CD4-positive, alpha-beta memory T cell (primary cell): ENCODE results near the gene NAALADL2. TPM values are rescaled to one million over a fixed set of nuclear protein-coding genes. Genes with fewer than 3 reads are reported as not detected.

Experiments used
- CTCF ChIA-PET: fragments of 350-600 bp; sonication (Branson Sonifier 250); formaldehyde crosslinking; loops from one replicate; lab custom pipeline; 2021; ENCODE audit warnings: inconsistent platforms; ENCODE audit not compliant: partially characterized antibody; lab: Charles Lee
- POLR2A ChIA-PET: fragments of 350-600 bp; sonication (Branson Sonifier 250); formaldehyde crosslinking; loops from one replicate; lab custom pipeline; 2021; ENCODE audit not compliant: partially characterized antibody; lab: Charles Lee
- DNase-seq, 5 donors: peaks; one replicate each; pipeline versions ENCODE4 v3.0.0 to v3.0.0-alpha.2; 2020 to 2022; ENCODE audit warnings: mixed read lengths in 1 of 5
- H3K27ac ChIP-seq: one replicate; pipeline ENCODE4 v1.7.0; 2013; ENCODE audit warnings: low read depth, low read length
- H3K27me3 ChIP-seq: 2 replicates; pipeline ENCODE4 v1.7.0; 2013; ENCODE audit warnings: mild to moderate bottlenecking, low read length, moderate library complexity; ENCODE audit not compliant: insufficient read depth
- H3K36me3 ChIP-seq: 2 replicates; pipeline ENCODE4 v1.7.0; 2013; ENCODE audit warnings: mild to moderate bottlenecking, low read length, moderate library complexity; ENCODE audit not compliant: insufficient read depth
- H3K4me1 ChIP-seq: 2 replicates; pipeline ENCODE4 v1.7.0; 2013; ENCODE audit warnings: mild to moderate bottlenecking, low read length, moderate library complexity; ENCODE audit not compliant: insufficient read depth
- H3K4me3 ChIP-seq, 2 donors: one replicate each; pipeline ENCODE4 v1.7.0; 2013; ENCODE audit warnings: low read length in 2 of 2, mild to moderate bottlenecking in 1 of 2
- H3K9me3 ChIP-seq, 2 donors: one replicate each; pipeline ENCODE4 v1.7.0; 2013; ENCODE audit warnings: low read length in 2 of 2, control low read depth in 1 of 2; ENCODE audit not compliant: control insufficient read depth in 1 of 2
- H3K27ac Mint-ChIP-seq, 7 donors: one replicate each; pipeline ENCODE4 v1.8.0; 2020 to 2021; ENCODE audit warnings: mixed read lengths in 7 of 7, mild to moderate bottlenecking in 6 of 7, inconsistent platforms in 3 of 7, moderate library complexity in 3 of 7
- H3K27me3 Mint-ChIP-seq, 2 donors: one replicate each; pipeline ENCODE4 v1.8.0; 2020 to 2021; ENCODE audit warnings: mixed read lengths in 2 of 2
- H3K36me3 Mint-ChIP-seq, 2 donors: one replicate each; pipeline ENCODE4 v1.8.0; 2020 to 2021; ENCODE audit warnings: mixed read lengths in 2 of 2, inconsistent platforms in 1 of 2, mild to moderate bottlenecking in 1 of 2
- H3K4me1 Mint-ChIP-seq, 4 donors: one replicate each; pipeline ENCODE4 v1.8.0; 2020 to 2021; ENCODE audit warnings: mixed read lengths in 4 of 4, mild to moderate bottlenecking in 1 of 4
- H3K4me3 Mint-ChIP-seq, 8 donors: one replicate each; pipeline ENCODE4 v1.8.0; 2020 to 2021; ENCODE audit warnings: mixed read lengths in 8 of 8, mild to moderate bottlenecking in 7 of 8, moderate library complexity in 6 of 8, inconsistent platforms in 3 of 8
- H3K9me3 Mint-ChIP-seq, 8 donors: one replicate each; pipeline ENCODE4 v1.8.0; 2020 to 2021; ENCODE audit warnings: mixed read lengths in 8 of 8, mild to moderate bottlenecking in 5 of 8, inconsistent platforms in 3 of 8, moderate library complexity in 1 of 8
- intact Hi-C: fragments of 100-400 bp; cut with micrococcal nuclease; formaldehyde crosslinking; loops from one replicate; pipeline ENCODE4 v1.15.1; 2023
- polyA plus RNA-seq, 2 donors: library from polyadenylated mRNA; unstranded; fragments of 300-500 nt; fragmentation: Illumina TruSeq; gene quantifications; one replicate each; pipeline ENCODE4 v1.2.3, GENCODE V29; 2021
- total RNA-seq, 2 experiments: library from RNA; stranded (reverse); gene quantifications; one replicate each; pipeline ENCODE4 v1.2.3, GENCODE V29; 2021

Gene NAALADL2
- total RNA-seq (not detected), polyA plus RNA-seq (not detected)

DNA sequence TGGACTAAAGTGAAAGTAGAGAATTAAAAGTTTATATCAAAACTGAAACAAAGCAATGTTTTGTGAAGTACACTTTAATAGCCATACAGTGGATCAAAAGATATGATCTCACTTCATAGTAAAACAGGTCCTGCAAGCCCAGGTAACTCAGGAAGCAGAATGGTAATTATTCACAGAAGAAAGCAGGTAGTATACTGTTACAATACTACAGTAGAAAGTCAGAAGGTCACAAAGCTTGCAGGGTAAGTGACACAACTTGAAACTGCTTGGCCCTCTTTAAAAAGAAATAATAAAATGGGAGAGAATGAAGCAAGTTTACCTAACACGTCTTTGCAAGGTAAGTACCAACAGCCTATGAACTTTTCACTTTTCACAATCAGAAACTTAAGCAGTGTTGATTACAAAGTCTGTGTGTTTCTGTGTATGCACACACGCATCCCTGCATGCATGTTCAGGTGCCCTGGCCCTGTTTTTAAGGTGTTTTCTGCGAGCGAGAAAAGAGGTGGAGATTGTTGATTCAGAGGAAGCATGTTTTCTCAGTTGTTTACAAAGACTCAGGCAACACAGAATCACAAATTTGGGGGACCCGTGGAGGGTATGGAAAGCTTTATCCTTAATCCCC, at the start of gene NAALADL2:
NAALADL2 (plus strand) TSS at position 221 of the 622 bp plus-strand sequence.
- Mint-ChIP-seq H3K4me3 (no peak within 1 kb of the TSS), H3K36me3 (no peaks in the 10 kb centered on the region), H3K27me3 (no peaks in the 10 kb centered on the region), H3K27ac (no peak within 1 kb of the TSS), H3K4me1 (no peaks in the 10 kb centered on the region), H3K9me3 (peaks cover 0 to 6% (median 0%) of the 10 kb centered on the region in 8 donors)
- intact Hi-C loops = no loop called here
- Histone ChIP-seq H3K4me3 (no peak within 1 kb of the TSS), H3K36me3 (no peaks in the 10 kb centered on the region), H3K27ac (no peak within 1 kb of the TSS), H3K27me3 (no peaks in the 10 kb centered on the region), H3K4me1 (no peaks in the 10 kb centered on the region), H3K9me3 (no peaks in the 10 kb centered on the region)
- POLR2A ChIA-PET = no interaction called here
- no peak for DNase-seq
- CTCF ChIA-PET = no interaction called here

DNA sequence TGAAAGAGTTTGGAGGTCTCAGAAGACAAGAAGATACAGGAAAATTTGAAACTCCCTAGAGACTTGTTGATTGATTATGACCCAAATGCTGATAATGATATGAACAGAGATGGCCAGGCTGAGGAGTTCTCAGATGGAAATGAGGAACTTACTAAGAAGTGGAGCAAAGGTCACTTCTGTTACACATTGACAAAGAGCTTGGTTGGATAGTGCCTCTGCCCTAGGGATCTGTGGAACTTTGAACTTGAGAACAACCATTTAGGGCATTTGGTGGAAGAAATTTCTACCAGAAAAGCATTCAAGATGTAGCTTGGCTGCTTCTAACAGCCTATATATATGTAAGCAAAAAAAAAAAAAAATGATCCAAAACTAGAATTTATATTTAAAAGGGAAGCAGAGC, 48.9 kb upstream of the NAALADL2 start:
- no peak for DNase-seq
- peaks cover 0 to 10% (median 4%) of the 10 kb centered on the region in 8 donors for H3K9me3 Mint-ChIP-seq
- POLR2A ChIA-PET = no interaction called here
- Histone ChIP-seq H3K27ac (no peak overlapping the region), H3K36me3 (no peaks in the 10 kb centered on the region), H3K4me1 (no peaks in the 10 kb centered on the region), H3K9me3 (peaks cover 0 to 6% of the 10 kb centered on the region in 2 donors), H3K27me3 (no peaks in the 10 kb centered on the region), H3K4me3 (no peak overlapping the region)
- H3K36me3 Mint-ChIP-seq = no peaks in the 10 kb centered on the region
- no peak overlapping the region for H3K27ac Mint-ChIP-seq
- no peak overlapping the region for H3K4me3 Mint-ChIP-seq
- intact Hi-C loops = no loop called here
- no peaks in the 10 kb centered on the region for H3K4me1 Mint-ChIP-seq
- CTCF ChIA-PET = no interaction called here
- H3K27me3 Mint-ChIP-seq = no peaks in the 10 kb centered on the region

DNA sequence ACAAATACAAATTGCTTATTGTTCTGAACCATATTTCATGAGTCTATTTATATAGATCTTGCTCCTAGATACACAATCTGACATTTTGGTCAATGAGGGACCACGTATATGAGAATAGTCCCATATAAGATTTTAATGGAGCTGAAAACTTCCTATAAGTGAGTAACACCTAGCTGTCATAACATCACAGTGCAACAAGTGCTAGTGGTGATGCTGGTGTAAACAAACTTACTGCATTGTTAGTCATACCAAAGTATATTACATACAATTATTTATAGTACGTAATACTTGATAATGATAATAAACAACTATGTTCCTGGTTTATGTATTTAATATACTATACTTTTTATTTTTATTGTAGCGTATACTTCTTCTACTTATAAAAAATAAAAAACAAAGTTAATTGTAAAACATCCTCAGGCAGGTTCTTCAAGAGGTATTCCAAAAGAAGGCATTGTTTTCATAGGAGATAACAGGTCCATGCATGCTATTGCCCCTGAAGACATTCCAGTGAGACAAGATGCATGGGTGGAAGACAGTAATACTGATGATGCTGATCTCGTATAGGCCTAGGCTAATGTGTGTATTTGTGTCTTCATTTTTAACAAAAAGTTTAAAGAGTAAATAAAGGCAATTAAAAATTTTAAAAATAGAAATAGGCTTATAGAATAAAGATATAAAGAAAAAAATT, 46.8 kb upstream of the NAALADL2 start:
- Histone ChIP-seq H3K4me3 (no peak overlapping the region), H3K9me3 (peaks cover 0 to 6% of the 10 kb centered on the region in 2 donors), H3K27me3 (no peaks in the 10 kb centered on the region), H3K27ac (no peak overlapping the region), H3K36me3 (no peaks in the 10 kb centered on the region), H3K4me1 (no peaks in the 10 kb centered on the region)
- no peaks in the 10 kb centered on the region for H3K27me3 Mint-ChIP-seq
- POLR2A ChIA-PET = no interaction called here
- intact Hi-C loops = no loop called here
- H3K4me3 Mint-ChIP-seq = no peak overlapping the region
- H3K4me1 Mint-ChIP-seq = no peaks in the 10 kb centered on the region
- peaks cover 0 to 11% (median 4%) of the 10 kb centered on the region in 8 donors for H3K9me3 Mint-ChIP-seq
- no peak overlapping the region for H3K27ac Mint-ChIP-seq
- no peak for DNase-seq
- CTCF ChIA-PET = no interaction called here
- H3K36me3 Mint-ChIP-seq = no peaks in the 10 kb centered on the region

DNA sequence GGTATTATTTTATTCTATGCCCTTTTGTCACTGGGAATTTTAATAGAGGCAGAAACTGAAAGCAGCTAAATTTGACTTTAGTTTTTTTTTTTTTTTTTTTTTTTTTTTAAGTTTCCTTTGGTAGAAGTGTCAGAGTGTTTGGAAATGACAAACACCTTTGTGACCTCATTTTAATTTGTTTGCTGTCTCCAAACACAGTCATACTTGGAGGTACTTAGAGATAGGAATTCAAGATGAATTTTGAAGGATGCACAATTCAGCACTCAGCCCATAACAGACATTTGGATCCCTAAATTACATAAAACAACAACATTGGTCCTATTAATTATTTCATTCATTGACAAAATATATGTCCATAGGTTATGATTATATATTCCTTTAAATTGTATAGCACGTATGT, 43.4 kb upstream of the NAALADL2 start:
- no peaks in the 10 kb centered on the region for H3K36me3 Mint-ChIP-seq
- Histone ChIP-seq H3K27ac (no peak overlapping the region), H3K9me3 (no peaks in the 10 kb centered on the region), H3K36me3 (no peaks in the 10 kb centered on the region), H3K27me3 (no peaks in the 10 kb centered on the region), H3K4me3 (no peak overlapping the region), H3K4me1 (no peaks in the 10 kb centered on the region)
- no peak overlapping the region for H3K27ac Mint-ChIP-seq
- H3K4me1 Mint-ChIP-seq = no peaks in the 10 kb centered on the region
- ChIA-PET CTCF (no interaction called here), POLR2A (no interaction called here)
- H3K4me3 Mint-ChIP-seq = no peak overlapping the region
- no peak for DNase-seq
- peaks cover 0 to 6% (median under 1%) of the 10 kb centered on the region in 8 donors for H3K9me3 Mint-ChIP-seq
- H3K27me3 Mint-ChIP-seq = no peaks in the 10 kb centered on the region
- intact Hi-C loops = no loop called here

DNA sequence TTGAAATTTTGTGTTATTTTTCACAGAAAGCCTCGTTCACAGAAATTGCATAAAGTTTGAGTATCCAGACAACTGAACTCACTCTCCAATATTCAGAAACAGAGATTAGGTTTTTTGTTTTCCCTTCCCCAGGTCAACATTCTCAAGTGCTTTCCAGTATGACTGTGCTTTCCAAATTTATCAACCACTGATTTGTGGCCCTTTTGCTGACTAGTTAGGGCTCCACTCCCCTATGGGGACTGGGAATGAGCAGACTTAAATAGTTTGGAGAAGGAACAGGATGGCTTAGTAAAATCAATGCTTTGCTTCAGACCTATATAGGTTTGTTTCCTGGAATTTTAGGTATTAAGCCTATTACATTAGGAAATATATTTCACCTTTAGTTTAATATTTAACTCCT, 38.2 kb upstream of the NAALADL2 start:
- Histone ChIP-seq H3K4me3 (no peak overlapping the region), H3K27me3 (no peaks in the 10 kb centered on the region), H3K27ac (no peak overlapping the region), H3K36me3 (no peaks in the 10 kb centered on the region), H3K4me1 (no peaks in the 10 kb centered on the region), H3K9me3 (no peaks in the 10 kb centered on the region)
- CTCF ChIA-PET = no interaction called here
- Mint-ChIP-seq H3K27me3 (no peaks in the 10 kb centered on the region), H3K4me1 (no peaks in the 10 kb centered on the region), H3K36me3 (no peaks in the 10 kb centered on the region), H3K9me3 (peaks cover 0 to 4% (median 0%) of the 10 kb centered on the region in 8 donors), H3K4me3 (no peak overlapping the region), H3K27ac (no peak overlapping the region)
- no peak for DNase-seq
- POLR2A ChIA-PET = no interaction called here
- intact Hi-C loops = no loop called here

DNA sequence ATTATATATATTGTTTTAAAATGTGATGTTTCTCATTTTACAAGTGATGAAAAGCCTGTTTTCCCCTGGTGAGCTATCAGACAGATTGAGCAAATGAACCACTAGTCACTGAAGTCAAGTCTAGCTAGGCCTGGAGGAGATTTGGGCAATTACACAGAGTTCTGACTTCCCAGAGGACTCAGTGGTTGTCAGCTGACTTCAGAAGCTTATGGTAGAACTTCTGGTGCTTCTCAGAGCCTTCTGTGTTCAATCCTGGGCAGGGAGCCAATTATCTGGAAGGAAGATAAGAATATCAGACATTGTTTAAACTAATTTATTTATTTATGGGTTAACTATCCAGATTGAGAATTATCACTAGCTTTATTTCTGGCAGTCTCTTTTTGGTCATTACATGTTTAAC, 37.7 kb upstream of the NAALADL2 start:
- H3K4me3 Mint-ChIP-seq = no peak overlapping the region
- H3K9me3 Mint-ChIP-seq = peaks cover 0 to 5% (median under 1%) of the 10 kb centered on the region in 8 donors
- no peak for DNase-seq
- no peaks in the 10 kb centered on the region for H3K36me3 Mint-ChIP-seq
- Histone ChIP-seq H3K4me1 (no peaks in the 10 kb centered on the region), H3K36me3 (no peaks in the 10 kb centered on the region), H3K27ac (no peak overlapping the region), H3K9me3 (no peaks in the 10 kb centered on the region), H3K27me3 (no peaks in the 10 kb centered on the region), H3K4me3 (no peak overlapping the region)
- no peaks in the 10 kb centered on the region for H3K4me1 Mint-ChIP-seq
- intact Hi-C loops = no loop called here
- ChIA-PET POLR2A (no interaction called here), CTCF (no interaction called here)
- no peak overlapping the region for H3K27ac Mint-ChIP-seq
- H3K27me3 Mint-ChIP-seq = no peaks in the 10 kb centered on the region

DNA sequence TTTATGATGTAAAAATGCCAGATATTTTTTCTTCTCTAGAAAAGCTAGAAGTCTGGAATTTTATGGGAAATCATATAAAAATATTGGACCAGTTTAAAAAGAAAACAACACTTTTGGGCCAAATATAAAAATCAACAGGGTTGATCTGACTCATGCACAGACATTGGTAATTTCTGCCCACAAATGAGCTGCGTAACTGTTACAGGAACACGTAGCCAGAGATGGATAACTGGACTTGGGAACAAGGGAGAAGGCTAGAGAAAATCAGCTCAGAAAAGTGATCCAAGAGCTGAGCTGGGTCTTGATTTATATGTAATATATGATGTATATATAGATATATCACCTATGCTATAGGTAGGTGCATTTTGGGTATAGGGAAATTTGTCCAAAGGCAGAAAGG, 36.8 kb upstream of the NAALADL2 start:
- Histone ChIP-seq H3K4me1 (no peaks in the 10 kb centered on the region), H3K9me3 (no peaks in the 10 kb centered on the region), H3K27ac (no peak overlapping the region), H3K4me3 (no peak overlapping the region), H3K27me3 (no peaks in the 10 kb centered on the region), H3K36me3 (no peaks in the 10 kb centered on the region)
- no peaks in the 10 kb centered on the region for H3K36me3 Mint-ChIP-seq
- H3K27me3 Mint-ChIP-seq = no peaks in the 10 kb centered on the region
- H3K4me3 Mint-ChIP-seq = no peak overlapping the region
- peaks cover 0 to 8% (median 2%) of the 10 kb centered on the region in 8 donors for H3K9me3 Mint-ChIP-seq
- POLR2A ChIA-PET = no interaction called here
- H3K4me1 Mint-ChIP-seq = no peaks in the 10 kb centered on the region
- no peak overlapping the region for H3K27ac Mint-ChIP-seq
- CTCF ChIA-PET = no interaction called here
- intact Hi-C loops = no loop called here
- DNase-seq = no peak
